Nephron progenitor cell (in vitro differentiated cells): Measurements from ENCODE around the gene POLR1E.

Source experiments
- DNase-seq: peaks from one replicate; pipeline ENCODE4 v3.0.0; 2021
- H3K27ac Mint-ChIP-seq: 2 replicates; pipeline ENCODE4 v1.8.0; 2021; ENCODE audit warnings: mild to moderate bottlenecking, moderate library complexity, mixed read lengths
- H3K27me3 Mint-ChIP-seq: 2 replicates; pipeline ENCODE4 v1.8.0; 2021; ENCODE audit warnings: mild to moderate bottlenecking, low read depth, mixed read lengths; ENCODE audit not compliant: poor library complexity
- H3K36me3 Mint-ChIP-seq: 2 replicates; pipeline ENCODE4 v1.8.0; 2021; ENCODE audit warnings: low read depth, mixed read lengths
- H3K4me1 Mint-ChIP-seq: 2 replicates; pipeline ENCODE4 v1.8.0; 2021; ENCODE audit warnings: mixed read lengths
- H3K4me3 Mint-ChIP-seq: 2 replicates; pipeline ENCODE4 v1.8.0; 2021; ENCODE audit warnings: mild to moderate bottlenecking, moderate library complexity, mixed read lengths
- H3K9me3 Mint-ChIP-seq: 2 replicates; pipeline ENCODE4 v1.8.0; 2021; ENCODE audit warnings: mild to moderate bottlenecking, moderate library complexity, mixed read lengths
- CTCF ChIP-seq: fragments of 200-600 bp; sonication (generic); IDR thresholded peaks from 2 replicates; pipeline ENCODE4 v1.5.0; 2021; ENCODE audit warnings: antibody characterized with exemption

The POLR1E gene

GRCh38 chr9:37480759-37481158 lies 5.0 kb upstream of the POLR1E start:
- H3K9me3 Mint-ChIP-seq: peaks cover 4% of the 10 kb centered on the region
- TF ChIP-seq CTCF: peak; percentile 21
- no peaks in the 10 kb centered on the region for H3K36me3 Mint-ChIP-seq
- peaks cover 3% of the 10 kb centered on the region for H3K27me3 Mint-ChIP-seq
- H3K27ac Mint-ChIP-seq: no peak overlapping the region
- DNase-seq: peak; percentile 17
- H3K4me1 Mint-ChIP-seq: peaks cover 20% of the 10 kb centered on the region
- no peak overlapping the region for H3K4me3 Mint-ChIP-seq

- no peak for DNase-seq
- Mint-ChIP-seq H3K36me3 (peaks cover 23% of the 10 kb centered on the region), H3K27ac (peak overlapping the region; percentile 96)
Measured at GRCh38 chr9:37486256-37486615, 488 bp downstream of the POLR1E start.

DNA sequence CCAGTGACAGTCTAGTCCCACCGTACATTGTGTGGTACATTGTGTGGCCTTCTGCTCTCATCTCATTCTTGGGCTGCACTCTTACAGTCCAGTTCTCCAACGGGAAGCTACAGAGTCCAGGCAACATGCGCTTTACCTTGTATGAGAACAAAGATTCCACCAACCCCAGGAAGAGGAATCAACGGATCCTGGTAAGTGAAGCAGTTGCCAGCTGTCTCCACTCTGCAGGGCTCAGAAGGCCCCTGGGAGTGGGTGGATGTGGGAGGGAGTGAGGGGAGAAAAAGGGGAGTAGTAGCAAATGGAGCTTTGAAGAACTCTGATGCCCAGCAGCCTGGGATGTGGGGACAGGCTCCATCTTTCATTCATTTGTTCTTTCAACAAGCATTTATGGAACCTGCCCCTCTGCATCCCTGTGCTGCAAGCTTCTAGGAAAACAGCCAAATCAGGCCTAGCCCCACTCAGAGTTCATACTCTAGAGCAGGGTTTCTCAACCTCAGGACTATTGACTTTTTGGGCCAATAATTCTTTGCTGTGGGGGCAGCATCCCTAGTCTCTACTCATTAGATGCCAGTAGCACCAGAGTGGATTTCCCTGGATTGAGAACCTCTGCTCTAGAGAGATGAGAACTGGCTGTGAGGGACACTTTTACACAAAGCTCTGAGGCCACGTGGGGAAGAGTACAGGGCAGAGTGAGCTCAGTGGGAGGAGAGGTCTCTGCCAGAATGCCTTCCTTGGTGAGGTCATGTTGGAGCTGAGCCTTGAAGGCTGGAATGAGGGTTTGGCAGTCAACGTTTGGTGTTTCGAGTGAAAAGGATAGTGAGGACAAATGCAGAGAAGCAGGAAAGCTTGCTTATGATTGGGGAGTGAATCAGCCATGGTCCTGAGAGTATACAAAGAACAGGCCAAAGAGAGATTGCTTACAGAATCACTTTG lies 1.1 kb downstream of the POLR1E start:
- H3K4me1 Mint-ChIP-seq: peaks cover 48% of the 10 kb centered on the region
- peaks cover 26% of the 10 kb centered on the region for H3K36me3 Mint-ChIP-seq
- no peak for TF ChIP-seq CTCF
- peaks cover 3% of the 10 kb centered on the region for H3K27me3 Mint-ChIP-seq
- peak overlapping the region; percentile 97 for H3K4me3 Mint-ChIP-seq
- H3K9me3 Mint-ChIP-seq: no peaks in the 10 kb centered on the region
- H3K27ac Mint-ChIP-seq: peak overlapping the region; percentile 96
- DNase-seq: no peak

More at GRCh38 chr9:37486256-37486615, 488 bp downstream of the POLR1E start:
- peaks cover 54% of the 10 kb centered on the region for H3K4me1 Mint-ChIP-seq
- H3K27me3 Mint-ChIP-seq: peaks cover 3% of the 10 kb centered on the region
- peak overlapping the region; percentile 97 for H3K4me3 Mint-ChIP-seq
- H3K9me3 Mint-ChIP-seq: no peaks in the 10 kb centered on the region
- TF ChIP-seq CTCF: no peak

DNA sequence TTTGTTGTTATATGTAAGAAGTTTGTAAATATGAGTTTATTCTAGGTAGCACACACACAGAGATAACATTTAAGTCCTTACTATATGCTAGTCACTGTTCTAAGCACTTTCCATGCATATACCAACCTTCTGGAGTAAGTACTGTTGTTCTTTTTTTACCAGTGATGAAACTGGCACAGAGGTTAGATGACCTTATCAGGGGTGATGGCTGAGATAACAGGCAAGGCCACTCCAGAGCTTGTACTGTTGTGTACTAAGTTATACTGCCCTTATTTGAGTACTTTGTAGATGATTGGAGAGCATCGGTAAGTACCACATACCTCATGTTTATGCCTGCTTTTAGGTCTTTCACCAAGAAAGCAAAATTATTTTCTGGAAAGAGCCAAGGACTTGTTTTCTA lies 6.2 kb downstream of the POLR1E start:
- H3K27ac Mint-ChIP-seq: no peak overlapping the region
- no peaks in the 10 kb centered on the region for H3K9me3 Mint-ChIP-seq
- no peak overlapping the region for H3K4me3 Mint-ChIP-seq
- TF ChIP-seq CTCF: no peak
- no peak for DNase-seq
- H3K27me3 Mint-ChIP-seq: no peaks in the 10 kb centered on the region
- H3K4me1 Mint-ChIP-seq: peaks cover 25% of the 10 kb centered on the region
- peaks cover 67% of the 10 kb centered on the region for H3K36me3 Mint-ChIP-seq

DNA sequence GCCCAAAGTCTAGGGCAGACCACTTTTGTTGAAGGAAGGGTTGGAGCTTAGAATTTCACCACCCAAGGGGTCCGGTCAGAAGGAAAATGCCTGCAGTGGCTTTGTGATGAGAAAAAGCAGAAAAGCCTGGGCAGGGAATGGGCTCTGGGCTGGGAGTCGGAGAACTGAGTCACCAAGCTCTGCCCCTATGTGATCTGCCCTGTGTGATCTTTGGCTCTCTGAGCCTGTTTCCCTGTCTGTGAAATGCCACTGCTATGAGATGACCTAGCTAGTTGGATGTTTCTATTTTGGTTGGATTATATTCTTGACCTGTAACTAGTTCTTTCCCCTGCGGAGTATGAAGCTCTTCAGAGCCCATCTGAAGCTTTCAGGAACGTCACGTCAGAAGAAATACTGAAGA lies 9.8 kb downstream of the POLR1E start:
- no peak overlapping the region for H3K27ac Mint-ChIP-seq
- TF ChIP-seq CTCF: no peak
- H3K36me3 Mint-ChIP-seq: peaks cover 76% of the 10 kb centered on the region
- no peak for DNase-seq
- peaks cover under 1% of the 10 kb centered on the region for H3K4me1 Mint-ChIP-seq
- no peak overlapping the region for H3K4me3 Mint-ChIP-seq
- H3K27me3 Mint-ChIP-seq: no peaks in the 10 kb centered on the region
- H3K9me3 Mint-ChIP-seq: no peaks in the 10 kb centered on the region

DNA sequence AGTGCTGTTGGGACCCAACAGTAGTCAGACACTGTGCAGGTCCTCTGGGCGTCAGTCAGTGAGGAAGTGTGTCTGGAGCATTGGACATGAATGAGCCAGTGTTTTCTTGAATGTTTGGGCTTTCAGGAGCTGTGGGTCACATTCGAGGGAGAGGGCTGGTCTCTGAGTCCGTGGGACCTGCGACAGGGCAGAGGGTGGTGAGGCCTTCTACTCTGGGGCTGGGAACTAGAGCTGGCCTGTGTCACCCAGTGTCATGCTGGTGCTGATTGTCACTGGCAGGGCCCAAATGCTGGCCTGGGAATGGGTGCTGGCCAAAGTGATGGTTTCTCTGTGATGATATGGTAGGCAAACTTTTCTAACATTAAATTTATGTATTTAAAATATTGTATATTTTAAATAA lies 10.3 kb downstream of the POLR1E start:
- H3K9me3 Mint-ChIP-seq: no peaks in the 10 kb centered on the region

More for the DNA sequence above, 10.3 kb downstream of the POLR1E start:
- Mint-ChIP-seq H3K27ac (no peak overlapping the region), H3K27me3 (no peaks in the 10 kb centered on the region), H3K4me3 (no peak overlapping the region), H3K36me3 (peaks cover 73% of the 10 kb centered on the region), H3K4me1 (no peaks in the 10 kb centered on the region)
- no peak for DNase-seq
- no peak for TF ChIP-seq CTCF
